Mesendoderm (in vitro differentiated cells): ENCODE results near the gene CD82.
A peak's percentile ranks its signal among the peaks of the same experiment; 100 is the strongest.

Source experiments
- DNase-seq: peaks from one replicate; pipeline ENCODE4 v3.0.0; 2013
- H2AK5ac ChIP-seq: 2 replicates; pipeline ENCODE4 v1.6.1; 2013; ENCODE audit warnings: low read length, inconsistent platforms
- H2BK120ac ChIP-seq: 2 replicates; pipeline ENCODE4 v1.6.1; 2013; ENCODE audit warnings: low read depth, mild to moderate bottlenecking, low read length, moderate library complexity, mixed read lengths
- H2BK15ac ChIP-seq: replicated peaks from 2 replicates; pipeline ENCODE4 v1.6.1; 2013; ENCODE audit warnings: low read depth, mild to moderate bottlenecking, moderate library complexity
- H2BK5ac ChIP-seq: 2 replicates; pipeline ENCODE4 v1.6.1; 2013; ENCODE audit warnings: low read length, inconsistent platforms
- H3K18ac ChIP-seq: 2 replicates; pipeline ENCODE4 v1.6.1; 2013; ENCODE audit warnings: mild to moderate bottlenecking, low read length, mixed read lengths
- H3K23ac ChIP-seq: one replicate; pipeline ENCODE4 v1.6.1; 2013; ENCODE audit warnings: low read length
- H3K27ac ChIP-seq: 2 replicates; pipeline ENCODE4 v1.5.1; 2013; ENCODE audit warnings: low read depth, mild to moderate bottlenecking, inconsistent platforms, low read length, moderate library complexity
- H3K27me3 ChIP-seq: 2 replicates; pipeline ENCODE4 v1.6.1; 2013; ENCODE audit warnings: low read length, control low read depth, mild to moderate bottlenecking, inconsistent platforms; ENCODE audit not compliant: insufficient read depth, poor library complexity
- H3K36me3 ChIP-seq: 2 replicates; pipeline ENCODE4 v1.6.1; 2013; ENCODE audit warnings: low read length, inconsistent platforms; ENCODE audit not compliant: control insufficient read depth, insufficient read depth
- H3K4ac ChIP-seq: one replicate; pipeline ENCODE4 v1.6.1; 2013; ENCODE audit warnings: low read depth, mild to moderate bottlenecking, low read length, moderate library complexity
- H3K4me1 ChIP-seq: 2 replicates; pipeline ENCODE4 v1.6.1; 2013; ENCODE audit warnings: low read depth, low read length, inconsistent platforms; ENCODE audit not compliant: control insufficient read depth
- H3K4me2 ChIP-seq: 2 replicates; pipeline ENCODE4 v1.6.1; 2013; ENCODE audit warnings: low read length
- H3K4me3 ChIP-seq: 2 replicates; pipeline ENCODE4 v1.5.1; 2013; ENCODE audit warnings: mild to moderate bottlenecking, low read length
- H3K56ac ChIP-seq: one replicate; pipeline ENCODE4 v1.6.1; 2013; ENCODE audit warnings: low read length
- H3K79me1 ChIP-seq: 2 replicates; pipeline ENCODE4 v1.6.1; 2013; ENCODE audit warnings: low read length, inconsistent platforms
- H3K79me2 ChIP-seq: 2 replicates; pipeline ENCODE4 v1.6.1; 2013; ENCODE audit warnings: mild to moderate bottlenecking, low read length; ENCODE audit not compliant: control insufficient read depth, insufficient read depth
- H3K9ac ChIP-seq: 2 replicates; pipeline ENCODE4 v1.6.1; 2013; ENCODE audit warnings: low read length, inconsistent platforms
- H4K5ac ChIP-seq: one replicate; pipeline ENCODE4 v1.6.1; 2013; ENCODE audit warnings: low read length
- H4K8ac ChIP-seq: one replicate; pipeline ENCODE4 v1.6.1; 2013; ENCODE audit warnings: low read depth, mild to moderate bottlenecking, control low read depth, low read length, moderate library complexity
- WGBS: extraction: QIAGEN DNeasy Blood & Tissue Kit; methylation state at CpG from one replicate; pipeline ENCODE4 v1.1.7; 2013; ENCODE audit warnings: low lambda C conversion rate, missing lambda C conversion rate; ENCODE audit not compliant: insufficient coverage; ENCODE audit errors: extremely low coverage; 5-methylcytosine and 5-hydroxymethylcytosine counted together

CD82 gene

DNA sequence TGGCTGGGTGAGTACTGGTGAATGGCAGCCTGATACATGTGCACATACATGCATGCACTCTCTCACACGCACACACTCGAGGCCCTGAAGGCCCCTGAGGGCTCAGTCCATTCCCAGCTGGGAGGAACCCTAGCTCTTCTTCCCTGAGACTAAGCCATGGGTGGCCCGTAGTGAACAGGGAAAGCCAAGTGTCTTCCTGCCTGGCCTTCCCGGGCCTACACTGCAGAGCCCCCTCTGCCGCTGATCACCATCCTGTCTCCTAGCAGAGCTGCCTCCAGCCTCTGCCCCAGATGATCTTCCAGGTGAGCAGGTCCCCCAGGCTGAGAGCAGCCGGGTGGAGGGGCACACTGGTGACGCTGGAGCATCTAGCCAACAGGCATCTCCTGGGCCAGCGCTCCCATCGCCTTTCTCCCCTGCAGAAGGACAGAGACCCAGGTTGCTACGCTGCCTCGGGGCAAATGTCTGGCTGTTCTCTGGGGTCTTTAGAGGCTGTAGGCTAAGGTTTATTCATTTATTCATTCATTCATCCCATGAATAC, 57.3 kb downstream of the CD82 start:
- H3K23ac ChIP-seq = no peak overlapping the region
- H3K56ac ChIP-seq = no peak overlapping the region
- H3K4ac ChIP-seq = no peak overlapping the region
- no peak overlapping the region for H4K8ac ChIP-seq
- H2BK120ac ChIP-seq = no peak overlapping the region
- H3K18ac ChIP-seq = no peak overlapping the region
- no peak overlapping the region for H3K27ac ChIP-seq
- H3K4me1 ChIP-seq = no peaks in the 10 kb centered on the region
- no peaks in the 10 kb centered on the region for H3K36me3 ChIP-seq
- H2AK5ac ChIP-seq = no peak overlapping the region
- H3K79me1 ChIP-seq = no peaks in the 10 kb centered on the region
- H2BK5ac ChIP-seq = no peak overlapping the region
- H3K27me3 ChIP-seq = no peaks in the 10 kb centered on the region
- DNase-seq = no peak
- no CpG with 5 or more reads among the region's 11 CpGs for WGBS
- H3K4me2 ChIP-seq = no peak overlapping the region
- H4K5ac ChIP-seq = no peak overlapping the region
- H3K79me2 ChIP-seq = no peaks in the 10 kb centered on the region
- H3K4me3 ChIP-seq = no peak overlapping the region
- H3K9ac ChIP-seq = no peak overlapping the region
- no peak overlapping the region for H2BK15ac ChIP-seq

DNA sequence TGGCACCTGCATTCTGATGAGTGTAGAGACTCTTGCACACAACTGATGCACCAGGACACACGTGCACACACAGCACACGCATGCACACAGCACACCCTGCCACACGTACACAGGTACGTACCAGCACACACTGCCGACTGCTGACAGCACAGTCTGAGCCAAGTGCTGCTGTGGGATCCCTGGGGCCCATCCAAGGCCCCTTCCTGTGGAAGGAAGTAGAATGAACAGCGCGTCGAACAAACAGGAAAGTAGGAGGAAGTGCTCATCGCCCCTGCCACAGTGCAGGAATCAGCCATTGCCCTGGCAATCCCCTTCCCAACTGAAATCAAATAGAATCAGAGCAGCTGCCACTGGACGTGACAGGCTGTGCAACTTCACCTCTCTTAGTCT, 57.9 kb downstream of the CD82 start:
- no CpG with 5 or more reads among the region's 10 CpGs for WGBS
- H3K27ac ChIP-seq = no peak overlapping the region
- H3K18ac ChIP-seq = no peak overlapping the region
- no peak overlapping the region for H2BK120ac ChIP-seq
- no peak overlapping the region for H2AK5ac ChIP-seq
- no peaks in the 10 kb centered on the region for H3K27me3 ChIP-seq
- no peak overlapping the region for H4K8ac ChIP-seq
- no peak overlapping the region for H2BK15ac ChIP-seq
- no peak overlapping the region for H3K4ac ChIP-seq
- no peak for DNase-seq
- no peak overlapping the region for H2BK5ac ChIP-seq
- H3K4me2 ChIP-seq = no peak overlapping the region
- H3K56ac ChIP-seq = peak overlapping the region; percentile 34
- H3K36me3 ChIP-seq = no peaks in the 10 kb centered on the region
- H3K9ac ChIP-seq = no peak overlapping the region
- no peaks in the 10 kb centered on the region for H3K4me1 ChIP-seq
- no peak overlapping the region for H4K5ac ChIP-seq
- H3K4me3 ChIP-seq = no peak overlapping the region
- no peak overlapping the region for H3K23ac ChIP-seq
- H3K79me1 ChIP-seq = no peaks in the 10 kb centered on the region
- no peaks in the 10 kb centered on the region for H3K79me2 ChIP-seq

DNA sequence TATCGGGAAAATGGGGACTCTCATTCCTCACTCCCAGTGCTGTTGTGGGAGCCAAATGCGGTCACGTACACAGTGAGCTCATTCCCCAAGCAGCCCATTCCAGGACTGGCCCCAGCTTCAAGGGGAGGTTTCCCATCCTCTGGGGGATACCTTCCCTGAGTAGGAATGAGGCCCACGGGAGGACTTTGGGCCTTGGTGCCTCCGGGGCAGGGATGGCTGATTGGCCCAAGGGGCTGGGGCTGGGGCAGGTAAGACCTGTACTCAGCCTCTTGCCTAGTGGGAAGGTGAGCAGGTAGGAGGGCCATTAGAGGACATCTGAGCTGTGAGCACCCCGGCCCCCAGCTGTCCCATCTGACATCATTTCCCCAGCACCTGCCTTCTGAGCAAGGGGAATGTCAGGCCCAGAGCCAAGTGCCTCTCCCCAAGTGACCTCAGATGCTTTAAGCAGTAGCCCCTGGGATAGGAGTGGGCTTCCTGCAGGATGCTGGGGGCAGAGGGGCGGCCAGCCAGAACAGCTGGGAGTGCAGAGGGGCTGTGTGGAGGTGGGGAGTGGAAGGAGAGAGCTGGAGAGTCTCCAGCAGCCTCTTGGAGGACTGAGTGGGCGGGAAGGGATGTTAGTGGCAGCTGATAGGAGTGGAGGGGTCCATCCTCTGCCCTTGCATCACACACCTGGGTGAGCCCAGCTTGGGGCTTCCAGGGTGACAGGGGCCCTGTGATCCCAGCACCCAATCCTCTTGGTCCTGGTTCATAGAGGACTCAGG, 58.4 kb downstream of the CD82 start:
- Histone ChIP-seq H3K18ac (no peak overlapping the region), H3K79me2 (no peaks in the 10 kb centered on the region), H3K27me3 (no peaks in the 10 kb centered on the region), H3K79me1 (no peaks in the 10 kb centered on the region), H2AK5ac (no peak overlapping the region), H3K56ac (no peak overlapping the region), H4K8ac (no peak overlapping the region), H3K4me3 (no peak overlapping the region), H2BK15ac (no peak overlapping the region), H3K36me3 (no peaks in the 10 kb centered on the region), H3K4me1 (no peaks in the 10 kb centered on the region), H3K27ac (no peak overlapping the region), H3K4ac (no peak overlapping the region), H3K9ac (no peak overlapping the region), H3K4me2 (no peak overlapping the region), H3K23ac (no peak overlapping the region), H2BK120ac (no peak overlapping the region), H2BK5ac (no peak overlapping the region), H4K5ac (no peak overlapping the region)
- WGBS = no CpG with 5 or more reads among the region's 8 CpGs
- no peak for DNase-seq

DNA sequence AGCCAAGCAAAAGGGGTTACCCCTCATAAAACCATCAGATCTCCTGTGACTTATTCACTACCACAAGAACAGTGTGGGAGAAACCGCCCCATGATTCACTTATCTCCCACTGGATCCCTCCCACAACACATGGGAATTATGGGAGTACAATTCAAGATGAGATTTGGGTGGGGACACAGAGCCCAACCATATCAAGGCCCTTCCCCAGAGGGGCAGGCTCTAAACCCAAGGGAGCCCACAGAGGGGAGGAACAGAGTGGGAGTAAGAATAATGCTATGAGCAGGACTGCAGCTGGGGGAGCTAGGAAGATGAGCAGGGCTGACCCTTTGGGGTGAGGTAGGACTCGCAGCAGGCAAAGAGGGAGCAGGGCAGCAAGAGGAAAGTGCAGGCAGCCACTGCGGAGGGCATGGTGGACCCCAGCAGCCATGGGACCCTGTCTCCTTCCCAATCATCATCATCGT, 59.3 kb downstream of the CD82 start:
- Histone ChIP-seq H3K27me3 (no peaks in the 10 kb centered on the region), H3K4me3 (no peak overlapping the region), H3K18ac (no peak overlapping the region), H2BK15ac (no peak overlapping the region), H3K27ac (no peak overlapping the region), H3K79me1 (no peaks in the 10 kb centered on the region), H3K23ac (no peak overlapping the region), H3K36me3 (no peaks in the 10 kb centered on the region), H3K4me1 (no peaks in the 10 kb centered on the region), H2BK120ac (no peak overlapping the region), H3K4me2 (no peak overlapping the region), H4K5ac (no peak overlapping the region), H2AK5ac (no peak overlapping the region), H4K8ac (no peak overlapping the region), H3K79me2 (no peaks in the 10 kb centered on the region), H2BK5ac (no peak overlapping the region), H3K56ac (no peak overlapping the region), H3K4ac (no peak overlapping the region), H3K9ac (no peak overlapping the region)
- DNase-seq = no peak
- WGBS = no CpG with 5 or more reads among the region's 4 CpGs

DNA sequence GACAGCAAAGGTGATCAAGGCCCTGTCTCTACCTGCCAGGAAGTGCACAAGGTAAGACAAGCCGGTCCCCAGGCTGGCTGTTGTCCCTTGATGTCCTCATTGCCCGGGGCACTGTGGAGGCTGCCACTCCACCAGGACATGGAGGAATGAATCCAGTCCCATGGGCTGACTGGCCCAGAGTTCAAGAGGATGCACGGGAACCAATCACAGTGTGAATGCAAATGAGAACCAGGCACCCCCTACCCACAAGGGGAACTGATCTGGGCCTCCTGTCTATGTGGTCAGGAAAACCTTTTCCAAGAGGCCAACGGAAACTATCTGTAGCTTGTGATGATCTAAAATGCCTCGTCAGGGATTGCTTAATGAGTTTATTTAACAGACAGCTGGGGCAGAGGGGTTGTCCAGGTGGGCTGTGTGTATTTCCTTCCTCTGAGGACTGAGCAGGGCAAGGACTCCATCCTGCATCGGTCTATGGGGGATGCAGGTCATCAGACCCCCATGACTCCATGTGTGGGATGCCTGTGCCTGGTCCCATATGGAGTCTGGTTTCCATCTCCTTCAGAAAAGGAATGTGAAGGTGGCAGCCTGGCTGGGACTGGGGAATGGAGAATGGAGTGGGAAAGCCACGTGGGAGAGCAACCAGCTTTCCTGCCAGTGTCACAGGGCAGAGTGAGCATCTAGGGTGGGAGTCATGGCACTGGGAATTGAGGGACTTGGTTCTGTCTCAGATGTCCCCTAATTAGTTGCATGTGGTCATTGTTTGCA, 60.5 kb downstream of the CD82 start:
- Histone ChIP-seq H3K4me3 (no peak overlapping the region), H3K79me2 (no peaks in the 10 kb centered on the region), H3K23ac (no peak overlapping the region), H3K4ac (no peak overlapping the region), H2BK5ac (no peak overlapping the region), H3K36me3 (no peaks in the 10 kb centered on the region), H4K5ac (no peak overlapping the region), H2AK5ac (no peak overlapping the region), H3K79me1 (no peaks in the 10 kb centered on the region), H3K27ac (no peak overlapping the region), H3K18ac (no peak overlapping the region), H2BK15ac (no peak overlapping the region), H3K4me1 (no peaks in the 10 kb centered on the region), H4K8ac (no peak overlapping the region), H3K9ac (no peak overlapping the region), H3K4me2 (no peak overlapping the region), H2BK120ac (no peak overlapping the region), H3K27me3 (no peaks in the 10 kb centered on the region), H3K56ac (no peak overlapping the region)
- no peak for DNase-seq
- WGBS = no CpG with 5 or more reads among the region's 7 CpGs
